NCI-H345 treated with DMSO at 0.1 percent for 48 hours (cell line): Measurements from ENCODE around the gene LRRC46.

Source experiments
- DNase-seq: peaks from one replicate; lab custom pipeline; 2025; ENCODE audit not compliant: unreplicated experiment; lab: John Stamatoyannopoulos, UW

Gene LRRC46

DNA sequence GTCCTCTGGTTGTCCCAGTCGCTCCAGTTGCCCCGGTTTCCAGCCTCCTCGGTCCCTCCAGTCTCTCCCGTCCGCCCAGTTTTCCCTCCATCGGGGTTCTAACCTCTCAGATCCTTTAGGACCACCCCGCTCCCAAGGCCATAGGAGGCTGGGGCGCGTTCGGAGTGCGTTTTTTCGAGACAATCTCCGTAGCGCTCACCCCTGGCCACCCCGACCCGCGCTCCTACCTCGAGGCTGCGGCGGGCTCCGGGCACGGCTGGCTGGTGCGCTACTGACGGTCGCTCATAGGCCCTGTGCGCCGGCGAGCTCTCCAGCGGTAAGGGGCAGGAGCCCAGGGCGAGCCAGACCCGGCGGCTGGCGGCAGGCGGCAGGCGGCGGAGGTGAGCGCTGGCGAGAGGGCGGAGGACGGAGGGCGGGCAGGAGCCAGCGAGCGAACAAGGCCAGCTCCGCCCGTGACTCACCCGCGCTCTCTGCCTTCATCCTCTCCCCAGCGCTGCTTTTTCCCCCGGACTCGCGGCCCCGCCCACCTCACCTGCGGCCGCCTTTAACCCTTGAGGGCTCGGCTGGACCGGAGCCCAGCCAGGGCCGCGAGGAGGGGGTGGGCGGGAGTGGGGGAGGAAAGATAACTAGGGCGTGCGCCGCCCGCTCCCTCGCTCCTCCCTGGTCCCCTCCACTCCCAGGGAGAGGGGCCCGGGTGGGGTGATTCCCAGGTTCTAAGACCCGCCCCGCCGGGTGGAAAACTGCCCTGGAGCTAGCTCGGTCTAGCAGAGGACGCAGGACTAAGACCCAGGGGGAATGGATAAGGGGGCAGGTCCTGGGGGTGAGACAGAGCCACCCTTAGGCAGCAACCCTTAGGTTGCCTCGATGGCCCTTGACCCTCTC, 19.5 kb downstream of the LRRC46 start, which contains the start of gene SP6:
SP6 (minus strand) TSS at position 472 of the 882 bp plus-strand sequence. CDS start 2,734 bp downstream, outside the sequence.
- peak; percentile 39 for DNase-seq

DNA sequence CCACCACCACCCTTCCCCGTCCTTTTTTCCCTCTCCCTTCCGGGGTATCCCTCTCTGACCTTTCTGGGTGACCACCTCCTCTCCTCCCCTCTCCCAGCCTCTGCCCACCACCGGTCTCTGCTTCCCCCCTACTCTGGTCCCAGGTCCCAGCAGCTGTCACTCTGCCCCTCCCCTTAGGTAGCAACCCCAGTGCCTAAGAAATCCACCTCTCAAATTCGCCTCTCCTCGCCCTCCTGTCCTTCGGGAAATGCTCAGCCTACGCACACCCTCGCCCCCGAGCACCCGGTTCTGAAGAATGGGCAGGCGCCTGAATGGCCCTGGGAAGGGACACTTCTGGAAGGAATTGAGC, 20.3 kb downstream of the LRRC46 start:
- DNase-seq, result no peak

DNA sequence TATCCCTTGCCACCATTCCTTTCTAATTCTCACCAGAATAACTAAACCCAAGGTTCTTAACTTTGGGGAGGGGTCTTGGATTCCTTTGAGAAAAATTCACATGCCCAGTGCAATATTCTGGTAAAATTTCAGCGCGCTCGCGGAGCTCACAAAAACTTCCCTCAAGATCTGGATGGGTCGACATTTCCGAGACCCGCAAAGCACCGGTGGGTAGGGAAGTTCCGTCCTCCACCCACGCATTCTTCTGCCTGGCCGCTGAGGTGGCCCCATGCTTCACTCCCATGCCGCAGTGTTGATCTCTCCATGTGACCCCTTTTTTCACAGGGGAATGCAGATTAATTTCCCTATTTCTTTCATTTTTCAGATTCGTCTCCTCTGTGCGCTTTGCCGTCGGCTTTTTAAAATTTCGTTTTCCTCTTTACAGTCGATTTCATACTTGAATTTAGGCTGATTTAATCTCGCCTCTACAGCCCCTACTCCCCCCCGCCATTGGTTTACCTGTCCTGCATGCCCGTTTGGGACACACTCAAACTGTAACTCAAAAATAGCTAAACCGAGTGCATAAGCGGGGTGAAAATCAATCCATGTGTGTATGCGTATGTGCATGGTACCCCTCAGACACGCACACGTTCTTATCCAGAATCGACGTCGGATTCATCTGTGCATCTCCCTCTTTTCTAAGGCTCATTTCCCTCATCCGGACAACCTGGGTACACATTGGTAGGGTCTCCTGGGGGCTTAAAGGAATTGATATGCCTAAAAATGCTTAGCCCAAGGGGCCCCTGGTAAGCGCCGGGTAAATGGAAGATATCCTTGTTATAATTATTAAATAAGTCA, 20.9 kb downstream of the LRRC46 start:
- no peak for DNase-seq

DNA sequence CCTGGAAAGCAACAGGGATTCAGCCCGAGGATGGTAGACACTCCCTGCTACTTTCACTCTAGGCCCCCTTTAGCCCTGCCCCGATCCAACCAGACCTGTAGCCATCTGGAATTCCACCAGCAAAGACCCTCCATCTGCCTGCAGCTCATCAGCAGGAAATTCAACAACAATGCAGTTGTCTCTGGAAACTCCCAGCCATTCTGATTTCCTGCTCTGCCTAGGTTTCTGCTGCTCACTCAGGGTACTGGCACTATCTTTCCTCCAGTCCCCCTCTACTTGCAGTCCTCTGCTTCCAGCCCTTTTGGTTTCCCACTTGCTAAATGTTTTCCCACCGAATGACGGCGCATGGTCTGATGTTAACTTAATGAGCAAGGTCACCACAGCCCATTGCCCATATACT, 22.1 kb downstream of the LRRC46 start:
- DNase-seq, result no peak

DNA sequence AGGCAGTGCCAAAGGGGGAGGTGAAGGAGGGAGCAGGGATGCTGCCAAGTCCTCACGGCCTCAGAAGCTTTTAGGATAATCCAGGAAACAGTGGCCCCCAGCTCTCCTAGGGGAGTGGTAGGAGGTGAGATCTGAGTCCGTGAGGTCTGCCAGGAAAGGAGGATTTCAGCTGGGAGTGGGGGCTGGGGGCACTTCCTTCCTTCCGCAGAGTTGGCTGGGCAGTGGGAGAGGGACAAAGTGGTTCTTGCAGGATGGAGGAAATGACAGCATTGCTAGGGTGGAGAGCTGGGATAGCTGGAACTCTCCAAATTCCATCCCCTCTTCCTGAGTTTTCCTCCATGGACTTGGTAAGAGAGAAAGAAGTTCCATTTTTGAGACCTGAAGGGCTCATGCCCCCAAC, 24.3 kb downstream of the LRRC46 start:
- no peak for DNase-seq

DNA sequence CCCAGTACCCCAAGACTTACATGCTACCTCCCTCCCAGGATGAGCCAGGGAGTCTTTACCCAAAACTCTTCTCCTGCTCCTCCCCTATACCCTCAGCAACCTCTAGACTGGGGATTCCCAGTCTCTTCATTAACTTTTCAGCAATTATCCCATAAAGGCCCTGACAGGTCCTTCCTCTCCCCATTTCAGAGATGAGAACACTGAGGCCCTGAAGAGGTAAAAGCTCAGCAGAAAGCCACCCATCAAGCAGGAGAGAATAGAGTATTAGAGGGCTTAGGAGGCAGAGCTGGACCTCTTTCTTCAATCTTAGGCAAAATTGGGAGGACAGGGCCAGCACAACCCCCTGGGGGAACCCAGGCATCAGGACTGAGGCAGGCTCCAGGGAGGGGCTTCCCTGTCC, 25.4 kb downstream of the LRRC46 start:
- no peak for DNase-seq

DNA sequence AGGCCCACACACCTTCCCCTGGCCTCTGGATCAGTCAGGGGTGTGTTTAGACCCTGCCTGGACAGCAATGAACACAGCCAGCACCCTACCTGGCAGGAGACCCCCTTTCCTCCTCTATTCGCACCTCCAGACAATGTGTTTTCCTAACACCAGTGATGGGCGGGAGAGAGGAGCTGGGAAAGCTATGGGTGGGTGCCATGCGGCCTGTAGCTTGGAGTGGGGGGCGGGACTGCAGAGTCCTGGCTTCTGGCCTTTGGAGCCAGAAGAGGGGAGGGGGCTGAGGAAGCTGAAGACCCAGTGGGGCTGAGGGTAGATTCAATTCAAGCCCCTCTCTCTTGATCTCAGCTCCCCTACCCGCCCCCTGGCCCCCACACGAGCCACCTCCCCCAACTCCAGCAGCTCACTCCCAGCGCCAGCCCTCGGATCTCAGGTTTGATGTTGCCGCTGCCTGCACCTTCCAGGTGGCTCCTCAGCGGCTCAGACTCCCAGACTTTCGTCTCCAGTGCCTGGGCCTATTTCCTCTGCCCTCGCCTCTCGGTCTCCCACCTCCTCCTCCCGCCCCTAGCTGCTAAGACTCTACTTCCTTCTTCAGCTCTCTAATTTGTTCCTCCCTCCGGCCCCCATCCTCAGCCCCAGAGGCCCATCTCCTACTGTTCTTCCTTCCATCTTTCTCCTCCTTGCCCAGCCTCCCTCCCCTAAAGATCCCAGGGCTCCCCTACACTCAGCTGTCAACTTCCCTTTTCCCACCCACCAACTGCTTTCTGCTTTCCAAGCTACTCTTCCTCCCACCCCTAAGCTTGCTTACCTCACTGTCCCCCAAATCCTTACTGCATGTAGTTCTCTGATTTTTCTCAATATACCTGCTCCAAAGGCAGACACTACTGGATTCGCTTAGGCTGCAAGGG, 26.3 kb downstream of the LRRC46 start:
- DNase-seq, result no peak

DNA sequence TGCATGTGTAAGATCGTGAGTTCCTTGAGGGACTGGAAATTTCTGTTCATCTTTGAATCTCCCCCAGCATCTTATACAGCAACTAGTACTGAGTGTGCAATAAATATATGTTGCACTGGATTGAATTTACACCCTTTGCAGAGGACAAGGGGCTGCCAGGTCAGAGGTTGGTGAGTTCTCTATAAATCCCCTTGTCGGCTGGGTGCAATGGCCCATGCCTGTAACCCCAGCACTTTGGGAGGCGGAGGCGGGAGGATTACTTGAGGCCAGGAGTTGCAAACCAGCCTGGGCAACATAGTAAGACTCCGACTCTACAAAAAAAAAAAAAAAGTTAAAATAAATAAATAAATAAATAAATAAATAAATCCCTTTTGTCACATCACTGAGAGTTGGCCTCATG, 28.9 kb downstream of the LRRC46 start:
- no peak for DNase-seq

DNA sequence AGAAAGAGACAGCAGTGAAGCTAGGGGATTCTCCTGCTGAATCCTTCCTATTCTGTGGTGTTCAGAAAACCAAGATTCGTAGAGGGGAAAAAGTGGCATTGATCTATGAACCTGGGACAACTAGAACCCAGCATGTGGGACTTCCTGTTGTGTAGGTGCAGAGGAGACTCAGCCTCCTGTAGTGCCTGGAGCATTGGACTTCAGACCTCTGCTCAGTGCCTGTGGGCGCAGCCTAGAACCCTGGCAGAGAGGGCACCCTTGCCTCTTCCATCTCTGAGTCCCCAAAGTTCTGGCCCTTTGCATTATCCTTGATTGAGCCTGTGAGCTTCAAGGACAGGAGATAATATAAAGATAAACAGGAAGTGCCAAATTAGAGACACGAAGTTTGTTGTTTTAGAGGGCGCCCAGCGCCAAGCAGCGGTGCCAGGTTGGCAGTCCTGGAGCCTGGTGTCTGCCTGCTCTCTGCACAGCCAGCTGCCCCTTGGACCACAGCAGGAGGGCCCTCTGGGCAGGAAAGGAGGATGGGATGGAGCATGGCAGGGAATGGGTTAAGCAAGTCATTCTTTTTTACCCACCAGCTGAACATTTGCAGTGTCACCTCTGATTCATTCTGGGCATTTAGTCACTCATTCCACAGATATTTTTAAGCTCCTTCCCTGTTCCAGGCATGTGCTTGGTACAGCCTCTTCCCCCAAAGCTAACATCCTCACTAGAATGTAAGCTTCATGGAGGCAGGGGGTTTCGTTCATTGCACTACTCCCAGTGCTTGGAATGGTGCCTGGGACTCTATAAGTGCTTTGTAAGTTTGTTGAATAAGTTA, 31.4 kb downstream of the LRRC46 start:
- DNase-seq, result no peak

DNA sequence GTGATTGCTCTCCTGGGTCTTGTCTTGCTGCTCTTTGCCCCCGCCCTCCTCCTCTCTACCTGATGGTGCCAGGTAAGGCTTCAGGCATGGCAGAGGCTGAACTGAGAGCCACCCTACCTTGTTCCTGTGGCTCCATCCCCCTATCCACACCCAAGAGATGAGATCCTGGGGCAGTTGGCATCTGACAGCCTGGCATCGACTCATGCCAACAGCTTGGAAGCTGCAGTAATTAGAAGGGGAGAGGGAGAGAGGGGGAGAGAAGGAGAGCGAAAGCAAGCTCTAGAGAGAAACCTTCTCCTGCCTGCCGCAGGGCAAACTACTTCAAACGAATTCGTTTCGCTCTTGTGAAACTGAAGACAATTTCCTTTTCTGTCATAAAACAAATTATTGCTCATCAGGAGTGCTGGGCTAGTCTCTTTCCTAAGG, 33.3 kb downstream of the LRRC46 start:
- DNase-seq, result no peak

DNA sequence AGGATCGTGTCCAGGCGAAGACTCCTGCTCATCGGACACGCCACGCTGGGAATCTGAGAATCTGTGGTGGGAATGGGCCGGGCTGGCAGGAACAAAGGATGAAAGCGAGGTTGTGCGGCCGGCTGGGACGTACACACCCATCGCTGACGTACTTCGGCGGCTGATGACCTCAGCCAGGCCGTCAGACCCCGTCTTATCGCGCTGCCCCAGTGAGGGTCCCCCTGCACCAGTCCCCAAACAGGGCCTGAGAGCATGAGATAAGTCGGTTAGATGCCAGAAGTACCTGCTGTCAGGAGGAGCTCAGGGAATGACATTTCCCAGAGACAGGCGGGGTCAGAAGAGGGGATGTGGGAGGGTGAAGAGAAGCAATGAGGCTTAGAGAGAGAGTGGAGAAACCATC, 35.5 kb downstream of the LRRC46 start:
- no peak for DNase-seq

DNA sequence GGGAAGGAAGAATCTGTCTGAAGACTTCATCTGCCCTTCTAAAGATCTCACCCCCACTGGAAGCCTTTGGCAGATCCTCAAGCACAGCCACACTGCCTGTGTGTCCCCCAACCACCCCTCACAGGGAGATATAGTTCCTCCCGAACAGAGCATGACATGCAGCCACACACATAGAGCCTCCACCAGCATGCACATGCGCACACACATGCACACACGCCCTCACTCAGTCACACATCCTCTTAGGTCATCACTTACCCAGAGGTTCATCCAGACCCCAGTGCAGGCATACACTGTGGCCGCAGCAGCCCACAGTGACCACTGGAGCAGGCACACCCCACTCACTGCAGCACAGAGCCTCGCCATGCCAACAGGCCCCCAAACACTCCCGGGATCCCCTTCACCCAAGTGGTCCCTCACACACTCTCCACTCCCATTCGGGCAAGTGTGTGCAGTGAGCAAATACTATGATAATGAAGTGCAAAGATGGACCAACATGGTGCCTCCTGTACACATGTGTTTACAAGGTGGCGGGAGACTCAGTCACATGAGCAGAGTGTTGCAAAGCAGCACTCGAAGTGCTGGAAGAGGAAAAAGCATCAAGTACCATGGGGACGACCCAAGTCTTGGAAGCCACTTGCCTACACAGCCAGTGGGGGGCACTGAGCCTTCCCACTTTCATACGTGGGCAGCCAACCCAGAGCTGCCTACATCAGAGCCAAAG, 36.5 kb downstream of the LRRC46 start:
- DNase-seq, result no peak

DNA sequence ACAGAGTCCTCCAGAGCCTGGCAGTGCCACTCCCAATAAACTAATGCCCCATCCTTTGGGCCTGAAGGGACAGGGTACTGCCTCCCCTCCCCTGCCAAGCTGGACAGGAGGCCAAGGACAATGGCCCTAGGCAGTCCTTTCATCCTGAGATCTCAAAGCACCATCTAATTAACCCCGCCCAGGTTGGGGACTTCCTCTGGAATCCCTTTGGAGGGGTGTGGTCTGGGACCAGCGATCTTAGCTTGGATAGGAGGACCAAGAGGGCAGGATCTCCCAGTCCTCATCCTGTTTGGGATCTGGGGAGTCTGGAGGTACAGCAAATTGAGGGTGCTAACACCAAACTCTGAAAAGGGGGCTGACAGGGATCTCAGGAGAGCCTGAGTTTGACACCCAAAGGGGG, 37.6 kb downstream of the LRRC46 start:
- DNase-seq, result no peak

DNA sequence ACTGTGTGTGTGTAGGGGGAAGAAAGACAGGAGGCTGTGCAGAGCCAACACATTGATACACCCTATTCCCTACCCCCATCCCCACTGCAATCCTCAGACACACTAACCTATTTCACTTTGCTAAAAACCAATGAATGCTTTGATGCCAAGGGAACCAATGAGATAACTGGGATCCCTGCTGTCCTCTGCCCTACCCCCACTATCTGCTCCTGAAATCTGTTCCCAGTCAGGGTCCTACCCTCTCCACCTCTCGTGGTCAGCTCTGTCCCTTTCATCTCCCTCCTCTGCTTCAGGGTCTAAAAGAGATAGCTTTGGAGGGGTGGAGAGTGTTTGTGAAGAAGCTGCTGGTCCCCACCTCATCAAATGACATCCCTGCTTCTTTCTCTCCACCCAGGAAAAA, 38.6 kb downstream of the LRRC46 start:
- no peak for DNase-seq

DNA sequence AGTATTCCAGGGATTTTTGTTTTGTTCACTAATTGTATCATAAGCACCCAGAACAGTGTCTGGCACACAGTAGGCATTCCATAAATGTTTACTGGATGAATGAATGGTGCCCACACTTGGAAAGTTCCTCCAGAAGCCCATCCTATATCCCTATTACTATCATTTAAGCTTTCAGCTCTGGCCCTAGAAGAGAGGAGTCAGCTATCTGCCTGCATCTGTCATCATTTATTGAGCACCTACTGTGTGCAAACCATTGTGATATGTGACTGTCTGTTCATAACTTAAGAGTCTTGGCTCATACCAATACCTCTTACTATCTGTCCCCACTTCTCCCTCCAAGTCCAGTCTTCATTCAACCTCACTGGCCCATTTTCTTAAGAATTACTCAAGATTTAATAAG, 39.6 kb downstream of the LRRC46 start:
- no peak for DNase-seq

DNA sequence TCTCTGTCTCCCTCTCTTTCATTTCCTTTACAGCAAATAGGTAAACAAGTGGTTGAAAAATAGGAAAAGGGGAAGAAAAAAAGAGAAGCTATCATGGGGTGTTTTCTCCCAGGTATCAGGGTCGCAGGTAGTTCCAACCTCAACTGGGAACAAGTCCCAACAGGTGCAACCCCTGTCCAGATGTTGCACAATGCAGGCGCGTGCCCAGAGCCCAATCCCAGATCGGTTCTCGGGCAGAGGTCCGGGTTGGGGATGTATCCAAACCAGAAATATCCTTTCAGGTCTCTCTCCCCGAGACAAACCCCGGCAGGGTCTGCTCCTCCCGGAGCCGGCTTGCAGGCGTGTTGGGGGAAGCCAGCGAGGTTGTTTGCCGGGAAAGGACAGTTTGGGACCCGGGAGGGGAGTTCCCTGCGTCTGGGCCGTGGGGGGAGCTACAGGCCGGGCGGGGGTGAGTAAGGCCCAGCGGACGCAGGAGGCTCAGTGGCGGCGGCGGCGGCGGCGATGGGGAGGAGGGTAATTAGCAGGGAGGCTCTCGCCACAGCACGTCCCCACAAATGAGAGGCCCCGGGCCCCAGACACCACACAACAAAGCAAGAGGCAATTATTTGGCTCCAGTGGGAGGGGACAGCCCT, 40.7 kb downstream of the LRRC46 start:
- no peak for DNase-seq

DNA sequence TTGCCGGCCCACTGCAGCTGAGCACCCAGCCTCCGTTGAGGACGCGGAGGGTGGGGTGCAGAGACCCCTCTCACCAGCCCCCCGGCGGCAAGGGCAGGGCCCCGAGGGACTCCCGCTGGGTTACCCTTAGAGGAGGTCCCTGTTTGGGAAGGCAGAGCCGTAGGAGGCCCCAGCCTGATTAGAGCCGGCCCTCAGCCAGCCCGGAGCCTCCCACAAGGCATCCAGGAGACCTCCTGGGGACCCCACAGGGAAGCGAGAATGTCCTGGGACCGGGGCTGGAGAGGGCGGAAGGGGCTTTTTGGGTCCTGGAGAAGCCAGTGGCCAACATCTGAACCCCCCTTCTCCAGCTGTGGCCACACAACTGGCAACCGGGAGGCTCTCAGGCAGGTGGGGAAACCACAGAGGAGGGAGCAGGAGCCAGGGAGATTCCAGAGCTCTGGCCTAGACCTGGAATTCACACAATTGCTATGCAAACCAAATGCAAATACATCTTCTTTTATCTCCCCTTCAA, 41.2 kb downstream of the LRRC46 start:
- DNase-seq, result no peak

DNA sequence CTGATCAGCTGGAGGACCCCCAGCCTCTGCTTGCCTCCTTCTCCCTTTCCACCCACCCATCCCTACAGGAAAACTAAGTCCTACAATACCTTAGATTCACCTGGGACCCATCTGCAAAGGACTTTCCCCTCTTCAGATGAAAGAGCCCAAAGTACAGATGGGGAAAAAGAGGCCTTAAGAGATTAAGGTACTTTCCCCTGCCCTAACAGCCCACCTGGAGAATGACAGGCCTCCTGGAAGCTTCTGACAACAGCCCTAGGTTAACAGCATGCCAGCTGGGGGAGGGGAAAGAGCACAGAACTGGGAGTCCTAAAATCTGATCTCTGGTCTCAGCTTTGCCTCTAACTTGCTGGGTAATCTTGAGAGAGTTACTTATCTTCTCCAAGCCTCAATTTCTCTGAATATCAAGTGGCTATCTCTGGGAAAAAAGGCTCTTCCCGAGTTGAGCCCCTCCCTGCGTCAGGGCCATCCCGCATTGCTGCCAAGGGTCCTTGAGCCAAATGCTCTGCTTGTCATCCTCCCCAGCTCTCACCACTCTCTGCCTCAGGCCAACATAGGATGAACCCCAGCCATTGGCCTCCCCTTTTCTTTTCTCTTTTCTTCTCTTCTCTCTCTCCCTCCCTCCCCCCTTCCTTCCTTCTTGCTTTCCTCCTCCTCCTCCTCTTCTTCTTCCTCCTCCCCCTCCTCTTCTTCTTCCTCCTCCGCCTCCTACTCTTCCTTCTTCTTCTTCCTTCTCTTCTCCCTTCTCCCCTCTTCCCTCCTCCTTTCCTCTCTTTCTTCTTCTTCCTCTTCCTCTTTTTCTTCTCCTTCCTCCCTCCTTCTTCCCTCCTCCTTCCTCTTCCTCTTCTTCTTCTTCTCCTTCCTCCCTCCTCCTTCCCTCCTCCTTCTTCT, 42.0 kb downstream of the LRRC46 start:
- DNase-seq, result no peak
